ENCODE measurements around the gene FILIP1L.
"Not testable (repeated sequence)": the region's sequence is repeated elsewhere in the genome, so short reads cannot be mapped to it uniquely, and the experiment has no call there.

The FILIP1L gene

DNA sequence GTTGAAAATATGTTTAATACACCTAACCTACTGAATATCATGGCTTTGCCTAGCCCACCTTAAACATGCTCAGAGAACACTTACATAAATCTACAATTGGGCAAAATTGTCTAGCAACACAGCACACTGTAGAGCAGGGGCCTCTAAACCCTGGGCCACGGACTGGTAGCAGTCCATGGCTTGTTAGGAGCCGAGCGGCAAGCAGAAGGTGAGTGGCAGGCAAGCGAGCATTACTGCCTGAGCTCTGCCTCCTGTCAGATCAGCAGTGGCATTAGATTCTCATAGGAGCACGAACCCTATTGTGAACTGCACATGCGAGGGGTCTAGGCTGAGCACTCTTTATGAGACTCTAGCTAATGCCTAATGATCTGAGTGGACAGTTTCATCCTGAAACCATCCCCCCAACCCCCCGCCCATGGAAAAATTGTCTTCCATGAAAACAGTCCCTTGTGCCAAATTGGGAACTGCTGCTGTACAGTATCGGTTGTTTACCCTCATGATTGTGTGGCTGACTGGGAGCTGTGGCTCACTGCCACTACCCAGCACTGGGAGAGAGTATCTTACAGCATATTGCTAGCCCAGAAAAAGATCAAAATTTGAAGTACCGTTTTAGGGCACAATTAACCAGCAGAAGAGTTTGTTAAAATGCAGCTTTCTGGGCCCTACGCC, 270.6 kb downstream of the FILIP1L start:
- no peaks in the 10 kb centered on the region for H3K27me3 ChIP-seq (replicated peaks; ENCODE audit: control insufficient read depth, insufficient read depth, low read length, poor library complexity, severe bottlenecking)
- no peak overlapping the region for H3K4me3 ChIP-seq (ENCODE audit: insufficient read depth, low read depth, low read length, poor library complexity, severe bottlenecking)
- H3K27ac ChIP-seq (ENCODE audit: insufficient read depth, low read length, poor library complexity, severe bottlenecking) = no peak overlapping the region
- H3K4me1 ChIP-seq (ENCODE audit: control insufficient read depth, insufficient read depth, low read length, poor library complexity, severe bottlenecking) = no peaks in the 10 kb centered on the region
- no peaks in the 10 kb centered on the region for H3K9me3 ChIP-seq (ENCODE audit: control insufficient read depth, low read length)
- no peaks in the 10 kb centered on the region for H3K36me3 ChIP-seq (ENCODE audit: control insufficient read depth, insufficient read depth, low read length)
- DNase-seq = no peak

DNA sequence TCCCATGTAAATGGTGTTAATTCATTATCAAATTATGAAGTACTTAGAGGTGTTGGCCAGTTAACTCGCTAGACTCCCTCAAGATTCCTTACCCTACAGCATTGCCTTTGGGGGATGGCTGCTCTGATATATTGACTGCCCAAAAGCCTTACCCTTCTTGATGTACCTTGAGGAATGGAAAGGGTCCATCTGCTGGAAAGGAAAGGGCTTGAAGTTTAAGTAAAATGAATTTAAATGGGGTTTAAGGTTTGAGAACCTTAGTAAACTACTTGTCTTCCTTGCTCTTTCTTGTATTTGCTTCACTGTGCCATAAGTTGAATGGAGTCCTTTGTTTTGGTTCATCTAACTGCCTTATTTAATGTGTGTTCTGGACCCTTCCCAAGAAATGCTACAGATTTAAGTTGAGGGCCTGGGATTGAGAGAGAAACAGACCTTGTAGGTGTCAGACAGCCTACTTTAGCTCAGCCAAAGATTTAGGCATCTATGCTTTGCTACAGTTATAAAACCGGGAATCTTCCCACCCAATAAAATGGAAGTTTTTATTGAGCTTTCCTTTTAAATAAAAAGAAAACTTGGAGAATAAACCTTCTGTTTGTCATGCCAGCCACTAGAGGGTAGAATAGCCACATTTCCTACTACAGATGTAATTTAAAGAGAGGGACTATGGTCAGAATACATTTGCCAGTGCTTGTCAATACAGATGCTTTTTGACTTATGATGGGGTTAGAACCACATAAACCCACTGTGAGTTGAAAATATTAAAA, 271.3 kb downstream of the FILIP1L start:
- Histone ChIP-seq H3K27me3 (replicated peaks; ENCODE audit: control insufficient read depth, insufficient read depth, low read length, poor library complexity, severe bottlenecking) (no peaks in the 10 kb centered on the region), H3K27ac (ENCODE audit: insufficient read depth, low read length, poor library complexity, severe bottlenecking) (no peak overlapping the region), H3K36me3 (ENCODE audit: control insufficient read depth, insufficient read depth, low read length) (no peaks in the 10 kb centered on the region), H3K9me3 (ENCODE audit: control insufficient read depth, low read length) (no peaks in the 10 kb centered on the region), H3K4me1 (ENCODE audit: control insufficient read depth, insufficient read depth, low read length, poor library complexity, severe bottlenecking) (no peaks in the 10 kb centered on the region), H3K4me3 (ENCODE audit: insufficient read depth, low read depth, low read length, poor library complexity, severe bottlenecking) (no peak overlapping the region)
- DNase-seq = no peak

DNA sequence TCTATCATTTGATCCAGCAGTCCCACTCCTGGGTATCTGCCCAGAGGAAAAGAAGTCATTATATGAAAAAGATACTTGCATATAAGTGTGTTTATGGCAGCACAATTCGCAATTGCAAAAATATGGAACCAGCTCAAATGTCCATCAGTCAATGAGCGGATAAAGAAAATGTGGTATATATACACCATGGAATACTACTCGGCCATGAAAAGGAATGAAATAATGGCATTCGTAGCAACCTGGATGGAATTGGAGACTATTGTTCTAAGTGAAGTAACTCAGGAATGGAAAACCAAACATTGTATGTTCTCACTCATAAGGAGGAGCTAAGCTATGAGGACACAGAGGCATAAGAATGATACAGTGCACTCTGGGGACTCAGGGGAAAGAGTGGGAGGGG, 272.4 kb downstream of the FILIP1L start:
- not testable (repeated sequence) for H3K4me1 ChIP-seq (ENCODE audit: control insufficient read depth, insufficient read depth, low read length, poor library complexity, severe bottlenecking); H3K4me3 ChIP-seq (ENCODE audit: insufficient read depth, low read depth, low read length, poor library complexity, severe bottlenecking); H3K9me3 ChIP-seq (ENCODE audit: control insufficient read depth, low read length); H3K27me3 ChIP-seq (replicated peaks; ENCODE audit: control insufficient read depth, insufficient read depth, low read length, poor library complexity, severe bottlenecking); H3K27ac ChIP-seq (ENCODE audit: insufficient read depth, low read length, poor library complexity, severe bottlenecking); H3K36me3 ChIP-seq (ENCODE audit: control insufficient read depth, insufficient read depth, low read length); DNase-seq

DNA sequence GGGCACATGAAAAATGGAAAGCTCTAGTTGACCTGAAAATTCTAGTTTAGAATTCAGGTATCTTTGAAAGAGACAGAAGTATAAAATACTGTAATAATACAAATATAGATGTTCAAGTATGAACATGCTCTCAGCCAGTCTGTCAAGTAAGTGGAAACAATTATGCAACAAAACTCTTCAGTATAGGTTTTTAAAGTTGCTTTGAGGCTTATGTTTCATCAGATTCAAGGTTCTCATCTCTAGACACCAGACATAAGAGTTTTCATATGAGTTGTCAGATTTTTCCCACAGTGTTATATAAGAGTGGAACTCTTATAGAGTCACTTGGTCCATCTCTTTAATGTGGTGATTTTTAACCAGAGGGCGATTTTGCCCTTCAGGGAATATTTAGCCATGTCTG, 274.7 kb downstream of the FILIP1L start:
- Histone ChIP-seq H3K9me3 (ENCODE audit: control insufficient read depth, low read length) (no peaks in the 10 kb centered on the region), H3K27me3 (replicated peaks; ENCODE audit: control insufficient read depth, insufficient read depth, low read length, poor library complexity, severe bottlenecking) (no peaks in the 10 kb centered on the region), H3K4me1 (ENCODE audit: control insufficient read depth, insufficient read depth, low read length, poor library complexity, severe bottlenecking) (no peaks in the 10 kb centered on the region), H3K27ac (ENCODE audit: insufficient read depth, low read length, poor library complexity, severe bottlenecking) (no peak overlapping the region), H3K4me3 (ENCODE audit: insufficient read depth, low read depth, low read length, poor library complexity, severe bottlenecking) (no peak overlapping the region), H3K36me3 (ENCODE audit: control insufficient read depth, insufficient read depth, low read length) (no peaks in the 10 kb centered on the region)
- DNase-seq = no peak

DNA sequence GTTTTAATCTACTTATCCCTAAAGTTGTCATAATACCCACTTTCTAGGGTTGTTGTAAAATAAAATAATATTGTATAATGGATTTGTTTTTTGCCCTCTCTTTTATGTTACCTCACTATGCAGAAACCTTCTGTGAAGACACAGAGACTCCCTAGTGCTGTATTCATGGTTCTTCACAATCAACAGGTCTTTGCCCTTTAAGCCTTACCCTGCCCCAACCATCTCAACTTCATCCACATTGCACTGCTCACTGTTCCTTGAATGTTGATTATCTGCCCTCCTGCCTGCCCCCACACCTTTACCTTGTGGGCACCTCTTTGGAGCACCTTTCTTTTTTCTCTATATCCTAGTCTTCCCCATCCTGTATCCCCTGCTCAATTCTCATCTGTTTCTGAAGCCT, 275.5 kb downstream of the FILIP1L start:
- H3K27me3 ChIP-seq (replicated peaks; ENCODE audit: control insufficient read depth, insufficient read depth, low read length, poor library complexity, severe bottlenecking) = no peaks in the 10 kb centered on the region
- no peaks in the 10 kb centered on the region for H3K36me3 ChIP-seq (ENCODE audit: control insufficient read depth, insufficient read depth, low read length)
- H3K9me3 ChIP-seq (ENCODE audit: control insufficient read depth, low read length) = no peaks in the 10 kb centered on the region
- no peaks in the 10 kb centered on the region for H3K4me1 ChIP-seq (ENCODE audit: control insufficient read depth, insufficient read depth, low read length, poor library complexity, severe bottlenecking)
- H3K27ac ChIP-seq (ENCODE audit: insufficient read depth, low read length, poor library complexity, severe bottlenecking) = no peak overlapping the region
- H3K4me3 ChIP-seq (ENCODE audit: insufficient read depth, low read depth, low read length, poor library complexity, severe bottlenecking) = no peak overlapping the region
- no peak for DNase-seq

DNA sequence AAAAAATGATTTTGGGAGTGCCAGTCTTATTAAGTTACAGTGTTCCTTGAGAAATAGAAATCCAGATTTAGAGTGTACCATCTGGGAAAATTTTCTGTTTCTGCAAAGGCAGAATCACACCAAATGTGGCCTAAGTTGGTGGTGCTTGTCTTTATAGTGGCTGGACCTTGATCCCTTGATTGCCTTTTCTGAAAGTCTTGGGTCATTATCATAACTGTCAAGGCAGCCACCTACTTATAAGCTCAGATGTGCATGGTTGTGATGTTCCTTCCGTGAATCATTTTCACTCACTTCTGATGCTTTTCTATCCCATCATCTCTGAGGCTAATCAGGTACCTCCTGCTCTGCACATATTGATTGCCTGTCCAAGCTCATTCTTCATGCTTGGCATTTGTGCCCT, 276.6 kb downstream of the FILIP1L start:
- DNase-seq = no peak
- Histone ChIP-seq H3K9me3 (ENCODE audit: control insufficient read depth, low read length) (no peaks in the 10 kb centered on the region), H3K4me3 (ENCODE audit: insufficient read depth, low read depth, low read length, poor library complexity, severe bottlenecking) (no peak overlapping the region), H3K4me1 (ENCODE audit: control insufficient read depth, insufficient read depth, low read length, poor library complexity, severe bottlenecking) (no peaks in the 10 kb centered on the region), H3K27ac (ENCODE audit: insufficient read depth, low read length, poor library complexity, severe bottlenecking) (no peak overlapping the region), H3K27me3 (replicated peaks; ENCODE audit: control insufficient read depth, insufficient read depth, low read length, poor library complexity, severe bottlenecking) (no peaks in the 10 kb centered on the region), H3K36me3 (ENCODE audit: control insufficient read depth, insufficient read depth, low read length) (no peaks in the 10 kb centered on the region)

DNA sequence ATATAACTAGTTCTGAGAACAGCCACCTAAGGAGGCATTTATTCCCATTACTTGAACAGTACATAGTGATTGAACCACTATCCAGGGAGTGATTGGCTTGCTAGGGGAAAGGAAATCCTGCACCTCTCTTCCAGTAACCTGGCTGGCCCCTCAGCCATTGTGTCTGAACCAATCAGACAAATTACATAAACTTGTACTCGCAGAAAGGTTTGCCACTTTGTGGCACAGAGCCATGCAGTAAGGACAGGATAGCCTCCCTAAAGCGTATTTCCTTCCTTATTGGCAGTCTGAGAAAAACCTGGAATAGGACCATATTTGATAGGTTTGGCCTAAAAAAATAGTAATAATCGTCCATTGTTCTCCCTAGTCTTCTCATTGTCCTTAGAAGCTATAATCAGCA, 277.6 kb downstream of the FILIP1L start:
- H3K4me3 ChIP-seq (ENCODE audit: insufficient read depth, low read depth, low read length, poor library complexity, severe bottlenecking) = no peak overlapping the region
- no peaks in the 10 kb centered on the region for H3K9me3 ChIP-seq (ENCODE audit: control insufficient read depth, low read length)
- no peak overlapping the region for H3K27ac ChIP-seq (ENCODE audit: insufficient read depth, low read length, poor library complexity, severe bottlenecking)
- no peaks in the 10 kb centered on the region for H3K4me1 ChIP-seq (ENCODE audit: control insufficient read depth, insufficient read depth, low read length, poor library complexity, severe bottlenecking)
- no peaks in the 10 kb centered on the region for H3K36me3 ChIP-seq (ENCODE audit: control insufficient read depth, insufficient read depth, low read length)
- no peaks in the 10 kb centered on the region for H3K27me3 ChIP-seq (replicated peaks; ENCODE audit: control insufficient read depth, insufficient read depth, low read length, poor library complexity, severe bottlenecking)
- DNase-seq = no peak

DNA sequence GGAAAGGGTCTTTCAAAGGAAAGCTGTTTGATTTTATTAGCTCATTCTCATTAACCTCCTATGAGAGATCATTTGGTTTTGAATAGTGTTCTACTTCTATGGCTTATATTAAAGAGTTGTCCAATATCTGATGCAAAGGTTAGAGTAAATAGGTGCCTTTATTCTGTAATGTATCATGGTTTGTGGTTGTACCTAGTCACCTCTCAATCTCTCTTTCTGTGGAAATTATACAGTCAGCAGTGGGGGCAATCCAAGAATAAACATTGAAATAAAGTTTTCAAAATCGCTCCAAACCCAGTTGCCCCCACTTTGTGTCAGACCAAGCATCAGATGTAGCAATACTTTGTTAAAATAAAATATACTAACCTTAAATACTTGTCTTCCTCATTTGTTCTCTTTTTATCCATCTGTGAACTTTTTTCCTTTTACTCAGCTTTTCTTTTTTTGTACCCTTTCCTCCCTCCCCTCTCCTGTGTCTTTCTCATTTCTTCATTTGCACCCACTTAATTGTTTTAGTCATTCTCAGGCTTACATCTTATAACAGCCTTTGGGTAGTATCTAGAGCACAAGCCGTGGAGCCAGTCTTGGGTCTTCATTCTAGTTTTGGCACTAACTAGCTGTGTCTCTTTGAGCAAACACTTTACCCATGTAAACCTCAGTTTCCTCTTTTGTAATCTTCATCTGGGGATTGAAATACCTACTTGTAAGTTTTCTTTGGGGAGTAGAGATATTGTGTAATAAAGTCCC, 279.9 kb downstream of the FILIP1L start:
- no peak overlapping the region for H3K27ac ChIP-seq (ENCODE audit: insufficient read depth, low read length, poor library complexity, severe bottlenecking)

DNA sequence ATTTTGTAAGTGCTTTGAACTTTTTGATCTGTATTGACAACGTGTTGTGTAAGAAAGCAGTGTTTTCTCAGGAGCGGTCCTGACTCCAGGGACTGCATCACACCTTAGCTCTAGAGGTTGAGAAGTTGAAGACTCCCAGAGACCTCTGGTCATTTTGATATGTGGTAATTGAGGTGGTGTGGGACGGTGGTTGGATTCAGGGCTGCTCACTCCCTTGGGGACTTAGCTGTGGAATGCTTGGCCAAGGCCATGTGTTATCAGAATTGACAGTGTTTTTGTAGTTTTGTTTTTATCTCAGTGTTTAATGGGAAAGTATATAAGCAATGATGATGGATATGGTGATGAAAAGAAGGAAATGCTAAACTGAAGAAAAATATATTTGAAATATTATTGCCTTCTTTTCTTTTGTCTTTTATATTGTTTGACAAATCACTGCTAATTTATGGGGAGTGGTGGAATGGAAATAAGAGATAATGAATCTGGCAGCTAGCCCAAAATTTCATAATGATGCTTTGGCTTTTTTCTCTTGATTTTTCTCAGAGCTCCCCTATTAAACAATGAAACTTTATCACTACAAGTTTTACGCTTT, 280.6 kb downstream of the FILIP1L start:
- no peak for DNase-seq
- Histone ChIP-seq H3K9me3 (ENCODE audit: control insufficient read depth, low read length) (no peaks in the 10 kb centered on the region), H3K4me3 (ENCODE audit: insufficient read depth, low read depth, low read length, poor library complexity, severe bottlenecking) (no peak overlapping the region), H3K27me3 (replicated peaks; ENCODE audit: control insufficient read depth, insufficient read depth, low read length, poor library complexity, severe bottlenecking) (no peaks in the 10 kb centered on the region), H3K4me1 (ENCODE audit: control insufficient read depth, insufficient read depth, low read length, poor library complexity, severe bottlenecking) (no peaks in the 10 kb centered on the region), H3K36me3 (ENCODE audit: control insufficient read depth, insufficient read depth, low read length) (no peaks in the 10 kb centered on the region), H3K27ac (ENCODE audit: insufficient read depth, low read length, poor library complexity, severe bottlenecking) (no peak overlapping the region)

More for the DNA sequence above, 279.9 kb downstream of the FILIP1L start:
- Histone ChIP-seq H3K4me1 (ENCODE audit: control insufficient read depth, insufficient read depth, low read length, poor library complexity, severe bottlenecking) (no peaks in the 10 kb centered on the region), H3K27me3 (replicated peaks; ENCODE audit: control insufficient read depth, insufficient read depth, low read length, poor library complexity, severe bottlenecking) (no peaks in the 10 kb centered on the region), H3K9me3 (ENCODE audit: control insufficient read depth, low read length) (no peaks in the 10 kb centered on the region), H3K36me3 (ENCODE audit: control insufficient read depth, insufficient read depth, low read length) (no peaks in the 10 kb centered on the region), H3K4me3 (ENCODE audit: insufficient read depth, low read depth, low read length, poor library complexity, severe bottlenecking) (no peak overlapping the region)
- no peak for DNase-seq

DNA sequence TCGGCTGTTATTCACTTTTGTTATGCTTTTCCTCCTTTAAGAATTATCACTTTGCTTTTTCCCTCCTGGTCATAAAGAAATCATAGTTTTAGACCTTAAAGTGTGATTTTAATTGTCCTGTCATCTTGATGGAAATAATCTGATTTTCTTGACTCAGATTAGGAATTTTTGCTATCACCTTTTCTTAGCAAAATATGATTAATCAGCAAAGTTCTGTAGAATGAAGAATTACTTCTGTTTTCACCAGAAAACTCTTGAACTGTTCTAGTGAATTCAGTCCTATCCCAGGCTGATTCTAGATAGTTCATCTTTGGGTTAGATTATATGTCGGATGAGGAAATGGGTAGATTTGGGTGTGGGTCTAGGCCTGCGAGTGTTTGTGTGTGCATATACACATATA, 284.5 kb downstream of the FILIP1L start:
- Histone ChIP-seq H3K27ac (ENCODE audit: insufficient read depth, low read length, poor library complexity, severe bottlenecking) (no peak overlapping the region), H3K4me1 (ENCODE audit: control insufficient read depth, insufficient read depth, low read length, poor library complexity, severe bottlenecking) (no peaks in the 10 kb centered on the region), H3K4me3 (ENCODE audit: insufficient read depth, low read depth, low read length, poor library complexity, severe bottlenecking) (no peak overlapping the region), H3K36me3 (ENCODE audit: control insufficient read depth, insufficient read depth, low read length) (no peaks in the 10 kb centered on the region), H3K9me3 (ENCODE audit: control insufficient read depth, low read length) (no peaks in the 10 kb centered on the region), H3K27me3 (replicated peaks; ENCODE audit: control insufficient read depth, insufficient read depth, low read length, poor library complexity, severe bottlenecking) (no peaks in the 10 kb centered on the region)
- DNase-seq = no peak
